ENCODE data around the gene NUDT22.

NUDT22 gene

GRCh38 chr11:64249038-64249437 lies 23.0 kb downstream of the NUDT22 start:
- Mint-ChIP-seq H3K4me3 (no peak overlapping the region), H3K9me3 (no peaks in the 10 kb centered on the region)

GRCh38 chr11:64249563-64250414 lies 23.7 kb downstream of the NUDT22 start:
- H3K27me3 Mint-ChIP-seq (ENCODE audit: low read depth, poor library complexity), result peaks cover 3% of the 10 kb centered on the region
- H3K36me3 Mint-ChIP-seq (ENCODE audit: low read depth), result no peaks in the 10 kb centered on the region
- H3K4me1 Mint-ChIP-seq, result peaks cover 45% of the 10 kb centered on the region
- H3K9me3 Mint-ChIP-seq, result no peaks in the 10 kb centered on the region
- TF ChIP-seq, protein P1, sequence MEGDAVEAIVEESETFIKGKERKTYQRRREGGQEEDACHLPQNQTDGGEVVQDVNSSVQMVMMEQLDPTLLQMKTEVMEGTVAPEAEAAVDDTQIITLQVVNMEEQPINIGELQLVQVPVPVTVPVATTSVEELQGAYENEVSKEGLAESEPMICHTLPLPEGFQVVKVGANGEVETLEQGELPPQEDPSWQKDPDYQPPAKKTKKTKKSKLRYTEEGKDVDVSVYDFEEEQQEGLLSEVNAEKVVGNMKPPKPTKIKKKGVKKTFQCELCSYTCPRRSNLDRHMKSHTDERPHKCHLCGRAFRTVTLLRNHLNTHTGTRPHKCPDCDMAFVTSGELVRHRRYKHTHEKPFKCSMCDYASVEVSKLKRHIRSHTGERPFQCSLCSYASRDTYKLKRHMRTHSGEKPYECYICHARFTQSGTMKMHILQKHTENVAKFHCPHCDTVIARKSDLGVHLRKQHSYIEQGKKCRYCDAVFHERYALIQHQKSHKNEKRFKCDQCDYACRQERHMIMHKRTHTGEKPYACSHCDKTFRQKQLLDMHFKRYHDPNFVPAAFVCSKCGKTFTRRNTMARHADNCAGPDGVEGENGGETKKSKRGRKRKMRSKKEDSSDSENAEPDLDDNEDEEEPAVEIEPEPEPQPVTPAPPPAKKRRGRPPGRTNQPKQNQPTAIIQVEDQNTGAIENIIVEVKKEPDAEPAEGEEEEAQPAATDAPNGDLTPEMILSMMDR (IDR thresholded peaks at IDR 0.05), result no peak
- H3K4me3 Mint-ChIP-seq, result peak overlapping the region; percentile 34
- H3K27ac Mint-ChIP-seq, result no peak overlapping the region
- no peak for DNase-seq

More at GRCh38 chr11:64249038-64249437, 23.0 kb downstream of the NUDT22 start:
- TF ChIP-seq, protein P1 (IDR thresholded peaks at IDR 0.05), result no peak
- Mint-ChIP-seq H3K27ac (no peak overlapping the region), H3K36me3 (ENCODE audit: low read depth) (no peaks in the 10 kb centered on the region), H3K27me3 (ENCODE audit: low read depth, poor library complexity) (peaks cover 3% of the 10 kb centered on the region), H3K4me1 (peaks cover 47% of the 10 kb centered on the region)
- DNase-seq, result no peak

DNA sequence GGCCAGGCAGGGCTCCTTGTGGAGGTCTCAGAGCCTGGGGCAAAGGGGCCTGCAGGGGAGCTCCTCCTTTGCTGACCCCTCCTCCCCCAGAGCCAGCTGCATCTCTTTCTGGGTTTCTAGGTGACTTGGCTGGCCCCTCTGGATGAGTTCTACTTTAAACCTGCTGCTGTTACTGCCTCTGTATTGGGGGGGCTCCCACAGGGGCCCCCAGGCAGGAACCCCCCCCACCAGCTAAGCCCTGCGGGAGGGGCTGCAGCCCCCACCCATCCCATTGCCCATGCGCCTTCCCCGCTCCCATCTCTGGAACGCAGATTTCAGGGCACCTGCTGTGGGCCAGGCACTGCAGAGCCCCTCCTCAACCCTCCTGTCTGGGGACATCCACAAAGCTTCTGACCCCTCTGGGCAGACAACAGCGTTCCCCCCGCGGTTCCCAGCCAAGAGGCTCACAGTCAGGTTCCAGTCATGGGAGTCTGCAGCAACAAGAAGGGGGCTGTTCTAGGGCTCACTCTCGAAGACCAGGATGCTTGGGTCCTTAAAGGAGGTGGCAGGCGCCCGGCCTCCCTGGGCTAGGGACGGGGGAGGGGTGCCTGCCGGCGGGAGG lies 24.4 kb downstream of the NUDT22 start:
- H3K27ac Mint-ChIP-seq, result no peak overlapping the region
- peak overlapping the region; percentile 80 for H3K4me3 Mint-ChIP-seq
- no peak for DNase-seq
- TF ChIP-seq, protein P1 (IDR thresholded peaks at IDR 0.05), result no peak
- H3K9me3 Mint-ChIP-seq, result no peaks in the 10 kb centered on the region
- peaks cover 3% of the 10 kb centered on the region for H3K27me3 Mint-ChIP-seq (ENCODE audit: low read depth, poor library complexity)
- H3K36me3 Mint-ChIP-seq (ENCODE audit: low read depth), result no peaks in the 10 kb centered on the region
- peaks cover 49% of the 10 kb centered on the region for H3K4me1 Mint-ChIP-seq

DNA sequence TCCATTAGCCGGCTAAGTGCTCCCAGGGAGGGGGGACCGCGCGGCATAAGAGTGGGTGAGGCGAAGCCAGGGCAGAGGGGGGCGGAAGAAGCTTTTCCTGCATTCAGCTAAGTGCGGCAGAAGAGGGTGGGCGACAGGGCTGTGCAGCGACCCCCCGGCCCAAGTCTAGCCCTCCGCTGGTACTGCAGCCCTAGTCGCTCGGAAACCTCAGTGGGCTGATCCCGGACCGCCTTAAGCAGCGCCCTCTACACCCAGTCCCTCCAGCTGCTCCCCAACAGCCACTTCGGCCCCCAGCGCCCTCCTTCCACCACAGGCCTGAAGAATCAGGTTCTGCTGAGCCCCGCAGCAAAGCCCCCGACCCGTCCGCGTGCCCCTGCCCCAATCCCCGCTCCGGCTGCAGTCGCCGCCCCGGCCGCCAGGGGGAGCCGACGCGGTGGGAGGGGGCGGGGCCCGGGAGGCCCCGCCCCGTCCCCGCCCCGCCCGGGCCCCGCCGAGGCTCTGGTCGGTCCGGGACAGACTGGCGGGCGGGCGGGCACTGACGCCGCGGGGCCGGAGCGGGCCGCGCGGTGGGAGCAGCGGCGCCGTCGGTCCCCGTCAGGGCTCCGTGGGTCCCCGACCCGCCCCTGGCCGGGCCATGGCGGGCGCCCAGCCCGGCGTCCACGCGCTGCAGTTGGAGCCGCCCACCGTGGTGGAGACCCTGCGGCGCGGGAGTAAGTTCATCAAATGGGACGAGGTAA lies 25.1 kb downstream of the NUDT22 start, which contains the start of gene PLCB3:
Gene PLCB3 (plus strand): TSS at position 515 of the 737 bp plus-strand sequence. CDS start 120 bp downstream, at position 635.
- peak within 1 kb of the TSS; percentile 92 for H3K4me3 Mint-ChIP-seq
- H3K36me3 Mint-ChIP-seq (ENCODE audit: low read depth), result no peaks in the 10 kb centered on the region
- TF ChIP-seq, protein P1 (IDR thresholded peaks at IDR 0.05), result peak; percentile 47
- H3K4me1 Mint-ChIP-seq, result peaks cover 49% of the 10 kb centered on the region
- H3K27me3 Mint-ChIP-seq (ENCODE audit: low read depth, poor library complexity), result peaks cover 3% of the 10 kb centered on the region
- no peak within 1 kb of the TSS for H3K27ac Mint-ChIP-seq
- peak; percentile 79 for DNase-seq
- no peaks in the 10 kb centered on the region for H3K9me3 Mint-ChIP-seq

- Mint-ChIP-seq H3K9me3 (no peaks in the 10 kb centered on the region), H3K36me3 (ENCODE audit: low read depth) (no peaks in the 10 kb centered on the region), H3K27ac (no peak overlapping the region), H3K4me1 (peaks cover 49% of the 10 kb centered on the region), H3K4me3 (peak overlapping the region; percentile 92), H3K27me3 (ENCODE audit: low read depth, poor library complexity) (peaks cover 3% of the 10 kb centered on the region)
- TF ChIP-seq, protein P1 (IDR thresholded peaks at IDR 0.05), result no peak
- DNase-seq, result no peak
Observed at GRCh38 chr11:64251753-64252002, 25.6 kb downstream of the NUDT22 start.

Measured in nephron progenitor cell (in vitro differentiated cells).